ENCODE data around the gene RAB30.
A peak's percentile ranks its signal among the peaks of the same experiment; 100 is the strongest.

RAB30 gene

GRCh38 chr11:83056204-83056603 lies 15.5 kb downstream of the RAB30 start:
- peaks cover 21% of the 10 kb centered on the region for H3K36me3 Mint-ChIP-seq
- H3K27me3 Mint-ChIP-seq, result no peaks in the 10 kb centered on the region
- no peak overlapping the region for H3K4me3 Mint-ChIP-seq
- H3K4me1 Mint-ChIP-seq, result peaks cover 52% of the 10 kb centered on the region
- H3K9me3 Mint-ChIP-seq, result no peaks in the 10 kb centered on the region
- H3K27ac Mint-ChIP-seq, result no peak overlapping the region

GRCh38 chr11:83054904-83055380 lies 16.8 kb downstream of the RAB30 start:
- H3K27me3 Mint-ChIP-seq, result no peaks in the 10 kb centered on the region
- H3K36me3 Mint-ChIP-seq, result peaks cover 21% of the 10 kb centered on the region
- no peak overlapping the region for H3K27ac Mint-ChIP-seq
- no peak overlapping the region for H3K4me3 Mint-ChIP-seq
- peaks cover 49% of the 10 kb centered on the region for H3K4me1 Mint-ChIP-seq
- no peaks in the 10 kb centered on the region for H3K9me3 Mint-ChIP-seq

GRCh38 chr11:83054001-83054400 lies 17.7 kb downstream of the RAB30 start:
- Mint-ChIP-seq H3K4me1 (peaks cover 42% of the 10 kb centered on the region), H3K27me3 (no peaks in the 10 kb centered on the region), H3K27ac (peak overlapping the region; percentile 56), H3K4me3 (no peak overlapping the region), H3K9me3 (no peaks in the 10 kb centered on the region), H3K36me3 (peaks cover 17% of the 10 kb centered on the region)

- H3K27me3 Mint-ChIP-seq, result no peaks in the 10 kb centered on the region
- peak overlapping the region; percentile 42 for H3K27ac Mint-ChIP-seq
- peaks cover 17% of the 10 kb centered on the region for H3K36me3 Mint-ChIP-seq
- H3K4me3 Mint-ChIP-seq, result no peak overlapping the region
- peaks cover 51% of the 10 kb centered on the region for H3K4me1 Mint-ChIP-seq
- H3K9me3 Mint-ChIP-seq, result no peaks in the 10 kb centered on the region
These were observed 19.7 kb downstream of the RAB30 start for GRCh38 chr11:83051760-83052671.

- H3K36me3 Mint-ChIP-seq, result peaks cover 5% of the 10 kb centered on the region
- H3K4me3 Mint-ChIP-seq, result no peak overlapping the region
- peak overlapping the region; percentile 8 for H3K27ac Mint-ChIP-seq
- H3K9me3 Mint-ChIP-seq, result no peaks in the 10 kb centered on the region
- peaks cover 36% of the 10 kb centered on the region for H3K4me1 Mint-ChIP-seq
- no peaks in the 10 kb centered on the region for H3K27me3 Mint-ChIP-seq
These were observed 24.0 kb downstream of the RAB30 start for GRCh38 chr11:83047515-83048225.

GRCh38 chr11:83046621-83047172 lies 25.0 kb downstream of the RAB30 start:
- H3K4me1 Mint-ChIP-seq, result peaks cover 36% of the 10 kb centered on the region
- no peaks in the 10 kb centered on the region for H3K9me3 Mint-ChIP-seq
- H3K4me3 Mint-ChIP-seq, result no peak overlapping the region
- no peaks in the 10 kb centered on the region for H3K27me3 Mint-ChIP-seq
- peaks cover 2% of the 10 kb centered on the region for H3K36me3 Mint-ChIP-seq
- H3K27ac Mint-ChIP-seq, result no peak overlapping the region

- Mint-ChIP-seq H3K36me3 (peaks cover 2% of the 10 kb centered on the region), H3K9me3 (no peaks in the 10 kb centered on the region), H3K4me1 (peaks cover 43% of the 10 kb centered on the region), H3K4me3 (no peak overlapping the region), H3K27me3 (no peaks in the 10 kb centered on the region), H3K27ac (no peak overlapping the region)
These were observed 26.6 kb downstream of the RAB30 start for GRCh38 chr11:83044958-83045712.

- peaks cover 8% of the 10 kb centered on the region for H3K36me3 Mint-ChIP-seq
- peaks cover 7% of the 10 kb centered on the region for H3K9me3 Mint-ChIP-seq
- no peaks in the 10 kb centered on the region for H3K27me3 Mint-ChIP-seq
- peaks cover 47% of the 10 kb centered on the region for H3K4me1 Mint-ChIP-seq
- H3K27ac Mint-ChIP-seq, result no peak overlapping the region
- no peak overlapping the region for H3K4me3 Mint-ChIP-seq
These were observed 28.6 kb downstream of the RAB30 start for GRCh38 chr11:83042964-83043711.

- H3K27ac Mint-ChIP-seq, result no peak overlapping the region
- peaks cover 56% of the 10 kb centered on the region for H3K4me1 Mint-ChIP-seq
These were observed 30.6 kb downstream of the RAB30 start for GRCh38 chr11:83041126-83041525.

GRCh38 chr11:83039566-83039965 lies 32.1 kb downstream of the RAB30 start:
- H3K36me3 Mint-ChIP-seq, result peaks cover 12% of the 10 kb centered on the region
- H3K9me3 Mint-ChIP-seq, result peaks cover 7% of the 10 kb centered on the region
- H3K4me3 Mint-ChIP-seq, result no peak overlapping the region
- H3K4me1 Mint-ChIP-seq, result peaks cover 57% of the 10 kb centered on the region
- no peaks in the 10 kb centered on the region for H3K27me3 Mint-ChIP-seq
- H3K27ac Mint-ChIP-seq, result peak overlapping the region; percentile 88

More at GRCh38 chr11:83041126-83041525, 30.6 kb downstream of the RAB30 start:
- H3K27me3 Mint-ChIP-seq, result no peaks in the 10 kb centered on the region
- H3K9me3 Mint-ChIP-seq, result peaks cover 7% of the 10 kb centered on the region
- no peak overlapping the region for H3K4me3 Mint-ChIP-seq
- H3K36me3 Mint-ChIP-seq, result peaks cover 12% of the 10 kb centered on the region

GRCh38 chr11:83037877-83038276 lies 33.8 kb downstream of the RAB30 start:
- Mint-ChIP-seq H3K4me1 (peaks cover 63% of the 10 kb centered on the region), H3K4me3 (no peak overlapping the region), H3K36me3 (peaks cover 12% of the 10 kb centered on the region), H3K9me3 (peaks cover 7% of the 10 kb centered on the region), H3K27me3 (no peaks in the 10 kb centered on the region), H3K27ac (peak overlapping the region; percentile 59)

GRCh38 chr11:83036701-83037100 lies 35.0 kb downstream of the RAB30 start:
- Mint-ChIP-seq H3K4me3 (no peak overlapping the region), H3K27ac (peak overlapping the region; percentile 5), H3K4me1 (peaks cover 65% of the 10 kb centered on the region), H3K36me3 (peaks cover 16% of the 10 kb centered on the region), H3K9me3 (peaks cover 7% of the 10 kb centered on the region), H3K27me3 (no peaks in the 10 kb centered on the region)

- Mint-ChIP-seq H3K9me3 (peaks cover 7% of the 10 kb centered on the region), H3K27ac (no peak overlapping the region), H3K27me3 (no peaks in the 10 kb centered on the region), H3K4me1 (peaks cover 58% of the 10 kb centered on the region), H3K36me3 (peaks cover 15% of the 10 kb centered on the region), H3K4me3 (no peak overlapping the region)
These were observed 36.4 kb downstream of the RAB30 start for GRCh38 chr11:83035070-83035854.

- Mint-ChIP-seq H3K4me3 (no peak overlapping the region), H3K4me1 (peaks cover 56% of the 10 kb centered on the region), H3K27me3 (no peaks in the 10 kb centered on the region), H3K27ac (no peak overlapping the region), H3K9me3 (peaks cover 2% of the 10 kb centered on the region), H3K36me3 (peaks cover 13% of the 10 kb centered on the region)
These were observed 37.1 kb downstream of the RAB30 start for GRCh38 chr11:83034673-83035014.
